ENCODE measurements around the gene CFDP1.

DNA sequence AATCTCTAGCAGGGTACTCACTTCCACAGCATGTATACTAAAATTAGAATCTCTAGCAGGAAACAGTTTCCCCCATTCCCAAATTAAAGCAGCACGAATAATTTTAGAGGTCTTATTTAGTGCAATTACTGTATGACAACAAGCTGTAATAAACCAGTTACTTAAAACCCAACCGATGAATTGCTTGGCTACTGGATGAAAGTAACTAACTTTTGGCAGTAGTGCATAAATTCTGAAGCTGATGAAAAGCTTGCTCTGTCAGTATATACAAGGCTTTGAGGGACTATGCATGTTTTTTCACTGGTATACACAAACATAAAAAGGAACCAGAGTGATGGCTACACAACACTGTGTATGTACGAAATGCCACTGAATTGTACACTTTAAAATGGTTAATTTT, 89.4 kb downstream of the CFDP1 start:
- TF ChIP-seq, protein P1, sequence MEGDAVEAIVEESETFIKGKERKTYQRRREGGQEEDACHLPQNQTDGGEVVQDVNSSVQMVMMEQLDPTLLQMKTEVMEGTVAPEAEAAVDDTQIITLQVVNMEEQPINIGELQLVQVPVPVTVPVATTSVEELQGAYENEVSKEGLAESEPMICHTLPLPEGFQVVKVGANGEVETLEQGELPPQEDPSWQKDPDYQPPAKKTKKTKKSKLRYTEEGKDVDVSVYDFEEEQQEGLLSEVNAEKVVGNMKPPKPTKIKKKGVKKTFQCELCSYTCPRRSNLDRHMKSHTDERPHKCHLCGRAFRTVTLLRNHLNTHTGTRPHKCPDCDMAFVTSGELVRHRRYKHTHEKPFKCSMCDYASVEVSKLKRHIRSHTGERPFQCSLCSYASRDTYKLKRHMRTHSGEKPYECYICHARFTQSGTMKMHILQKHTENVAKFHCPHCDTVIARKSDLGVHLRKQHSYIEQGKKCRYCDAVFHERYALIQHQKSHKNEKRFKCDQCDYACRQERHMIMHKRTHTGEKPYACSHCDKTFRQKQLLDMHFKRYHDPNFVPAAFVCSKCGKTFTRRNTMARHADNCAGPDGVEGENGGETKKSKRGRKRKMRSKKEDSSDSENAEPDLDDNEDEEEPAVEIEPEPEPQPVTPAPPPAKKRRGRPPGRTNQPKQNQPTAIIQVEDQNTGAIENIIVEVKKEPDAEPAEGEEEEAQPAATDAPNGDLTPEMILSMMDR (IDR thresholded peaks at IDR 0.05; ENCODE audit: borderline replicate concordance, extremely low read depth, low read length, poor library complexity, severe bottlenecking) = no peak
- TF ChIP-seq EZH2 (IDR thresholded peaks at IDR 0.05; ENCODE audit: borderline replicate concordance, low read depth, low read length, severe bottlenecking) = no peak
